A673 (cell line): ENCODE results near the gene RNPEP.

Experiments used
- EZH2 ChIP-seq: fragments of 200-600 bp; sonication (generic); IDR thresholded peaks from 2 replicates; pipeline ENCODE4 v1.6.1; 2017; ENCODE audit warnings: borderline replicate concordance, low read depth, mild to moderate bottlenecking, mixed read lengths, antibody characterized with exemption, low read length; ENCODE audit not compliant: poor library complexity, severe bottlenecking
- TF ChIP-seq, protein P1 (sequence below): fragments of 300-800, 200-600 bp; sonication (generic); conservative IDR thresholded peaks from 2 replicates; pipeline ENCODE4 v1.5.1; 2017; ENCODE audit warnings: low read depth, mild to moderate bottlenecking, antibody characterized with exemption, low read length, moderate library complexity, mixed read lengths

DNA sequence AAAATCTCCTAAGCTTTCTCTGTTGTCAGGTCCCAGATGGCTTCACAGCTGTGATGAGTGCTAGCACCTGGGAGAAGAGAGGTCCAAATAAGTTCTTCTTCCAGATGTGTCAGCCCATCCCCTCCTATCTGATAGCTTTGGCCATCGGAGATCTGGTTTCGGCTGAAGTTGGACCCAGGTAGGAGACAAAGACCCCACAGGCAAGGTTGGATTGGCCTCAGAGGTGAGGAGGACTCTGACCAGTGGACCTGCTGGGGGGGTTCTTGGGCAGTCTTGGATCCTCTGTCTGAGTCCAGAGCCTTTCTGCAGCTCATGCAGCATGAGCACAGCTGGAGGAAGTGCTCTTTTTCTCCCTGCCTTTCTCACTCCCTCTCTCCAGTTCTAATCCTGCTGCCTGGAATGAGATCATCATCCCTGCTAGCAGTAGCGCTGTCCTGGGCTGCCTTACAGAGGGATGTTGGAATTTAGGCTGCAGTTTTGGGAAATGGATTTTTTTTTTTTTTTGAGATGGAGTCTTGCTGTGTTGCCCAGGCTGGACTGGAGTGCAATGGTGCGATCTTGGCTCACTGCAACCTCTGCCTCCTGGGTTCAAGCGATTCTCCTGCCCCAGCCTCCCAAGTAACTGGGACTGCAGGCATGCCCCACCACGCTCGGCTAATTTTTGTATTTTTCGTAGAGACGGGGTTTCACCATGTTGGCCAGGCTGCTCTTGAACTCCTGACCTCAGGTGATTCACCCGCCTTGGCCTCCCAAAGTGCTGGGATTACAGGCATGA lies 7.1 kb downstream of the RNPEP start:
- TF ChIP-seq, protein P1, sequence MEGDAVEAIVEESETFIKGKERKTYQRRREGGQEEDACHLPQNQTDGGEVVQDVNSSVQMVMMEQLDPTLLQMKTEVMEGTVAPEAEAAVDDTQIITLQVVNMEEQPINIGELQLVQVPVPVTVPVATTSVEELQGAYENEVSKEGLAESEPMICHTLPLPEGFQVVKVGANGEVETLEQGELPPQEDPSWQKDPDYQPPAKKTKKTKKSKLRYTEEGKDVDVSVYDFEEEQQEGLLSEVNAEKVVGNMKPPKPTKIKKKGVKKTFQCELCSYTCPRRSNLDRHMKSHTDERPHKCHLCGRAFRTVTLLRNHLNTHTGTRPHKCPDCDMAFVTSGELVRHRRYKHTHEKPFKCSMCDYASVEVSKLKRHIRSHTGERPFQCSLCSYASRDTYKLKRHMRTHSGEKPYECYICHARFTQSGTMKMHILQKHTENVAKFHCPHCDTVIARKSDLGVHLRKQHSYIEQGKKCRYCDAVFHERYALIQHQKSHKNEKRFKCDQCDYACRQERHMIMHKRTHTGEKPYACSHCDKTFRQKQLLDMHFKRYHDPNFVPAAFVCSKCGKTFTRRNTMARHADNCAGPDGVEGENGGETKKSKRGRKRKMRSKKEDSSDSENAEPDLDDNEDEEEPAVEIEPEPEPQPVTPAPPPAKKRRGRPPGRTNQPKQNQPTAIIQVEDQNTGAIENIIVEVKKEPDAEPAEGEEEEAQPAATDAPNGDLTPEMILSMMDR = no peak
- TF ChIP-seq EZH2 = no peak
